ENCODE measurements around the gene RASIP1.

Gene RASIP1

GRCh38 chr19:48676487-48676886 is 63.9 kb downstream of the RASIP1 start:
- no peak overlapping the region for H3K4me3 ChIP-seq (ENCODE audit: low read depth, low read length)
- TF ChIP-seq, protein P1, sequence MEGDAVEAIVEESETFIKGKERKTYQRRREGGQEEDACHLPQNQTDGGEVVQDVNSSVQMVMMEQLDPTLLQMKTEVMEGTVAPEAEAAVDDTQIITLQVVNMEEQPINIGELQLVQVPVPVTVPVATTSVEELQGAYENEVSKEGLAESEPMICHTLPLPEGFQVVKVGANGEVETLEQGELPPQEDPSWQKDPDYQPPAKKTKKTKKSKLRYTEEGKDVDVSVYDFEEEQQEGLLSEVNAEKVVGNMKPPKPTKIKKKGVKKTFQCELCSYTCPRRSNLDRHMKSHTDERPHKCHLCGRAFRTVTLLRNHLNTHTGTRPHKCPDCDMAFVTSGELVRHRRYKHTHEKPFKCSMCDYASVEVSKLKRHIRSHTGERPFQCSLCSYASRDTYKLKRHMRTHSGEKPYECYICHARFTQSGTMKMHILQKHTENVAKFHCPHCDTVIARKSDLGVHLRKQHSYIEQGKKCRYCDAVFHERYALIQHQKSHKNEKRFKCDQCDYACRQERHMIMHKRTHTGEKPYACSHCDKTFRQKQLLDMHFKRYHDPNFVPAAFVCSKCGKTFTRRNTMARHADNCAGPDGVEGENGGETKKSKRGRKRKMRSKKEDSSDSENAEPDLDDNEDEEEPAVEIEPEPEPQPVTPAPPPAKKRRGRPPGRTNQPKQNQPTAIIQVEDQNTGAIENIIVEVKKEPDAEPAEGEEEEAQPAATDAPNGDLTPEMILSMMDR (IDR thresholded peaks at IDR 0.05; ENCODE audit: insufficient read depth, low read depth, low read length, missing control alignments), result no peak
- DNase-seq (ENCODE audit: low read depth), result no peak

GRCh38 chr19:48674921-48675824 is 65.2 kb downstream of the RASIP1 start:
- peak; percentile 82 for DNase-seq (ENCODE audit: low read depth)
- TF ChIP-seq, protein P1 (IDR thresholded peaks at IDR 0.05; ENCODE audit: insufficient read depth, low read depth, low read length, missing control alignments), result peak; percentile 89

GRCh38 chr19:48674216-48674809 is 66.1 kb downstream of the RASIP1 start:
- DNase-seq (ENCODE audit: low read depth), result no peak
- no peak overlapping the region for H3K4me3 ChIP-seq (ENCODE audit: low read depth, low read length)
- TF ChIP-seq, protein P1 (IDR thresholded peaks at IDR 0.05; ENCODE audit: insufficient read depth, low read depth, low read length, missing control alignments), result no peak

More at GRCh38 chr19:48674921-48675824, 65.2 kb downstream of the RASIP1 start:
- no peak overlapping the region for H3K4me3 ChIP-seq (ENCODE audit: low read depth, low read length)

DNA sequence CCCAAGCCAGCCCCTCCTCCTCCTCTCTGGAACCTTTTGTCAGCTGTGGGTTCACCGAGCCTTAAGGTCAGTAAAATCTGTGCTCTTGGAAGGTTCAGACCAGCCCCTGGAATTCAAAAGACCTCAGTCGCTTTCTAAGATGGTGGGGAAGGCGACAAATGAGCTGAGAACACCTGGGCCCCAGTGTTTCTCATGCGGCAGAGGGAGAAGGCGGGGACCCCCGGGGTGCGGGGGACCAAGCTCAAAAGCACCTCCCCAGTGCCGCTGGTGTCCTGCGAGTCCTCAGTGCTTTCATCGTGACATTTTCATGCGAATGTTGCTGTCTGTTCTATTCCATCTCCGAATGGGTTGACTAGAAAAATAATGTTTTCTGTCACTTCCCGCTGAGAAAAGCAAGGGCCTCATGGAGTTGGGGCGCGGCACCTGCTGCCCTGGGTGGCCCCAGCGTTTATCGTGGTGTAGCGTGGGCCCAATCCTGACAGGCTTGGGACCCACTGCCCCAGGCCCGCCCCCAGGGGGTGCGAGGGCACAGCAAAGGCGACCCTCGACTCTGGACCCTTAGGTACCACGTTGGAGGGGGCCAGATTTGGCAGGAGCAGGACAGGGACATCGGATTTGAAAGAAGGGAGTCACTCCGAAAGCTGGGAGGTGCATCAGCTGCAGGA is 66.8 kb downstream of the RASIP1 start:
- H3K4me3 ChIP-seq (ENCODE audit: low read depth, low read length), result no peak overlapping the region
- no peak for DNase-seq (ENCODE audit: low read depth)
- TF ChIP-seq, protein P1 (IDR thresholded peaks at IDR 0.05; ENCODE audit: insufficient read depth, low read depth, low read length, missing control alignments), result no peak

DNA sequence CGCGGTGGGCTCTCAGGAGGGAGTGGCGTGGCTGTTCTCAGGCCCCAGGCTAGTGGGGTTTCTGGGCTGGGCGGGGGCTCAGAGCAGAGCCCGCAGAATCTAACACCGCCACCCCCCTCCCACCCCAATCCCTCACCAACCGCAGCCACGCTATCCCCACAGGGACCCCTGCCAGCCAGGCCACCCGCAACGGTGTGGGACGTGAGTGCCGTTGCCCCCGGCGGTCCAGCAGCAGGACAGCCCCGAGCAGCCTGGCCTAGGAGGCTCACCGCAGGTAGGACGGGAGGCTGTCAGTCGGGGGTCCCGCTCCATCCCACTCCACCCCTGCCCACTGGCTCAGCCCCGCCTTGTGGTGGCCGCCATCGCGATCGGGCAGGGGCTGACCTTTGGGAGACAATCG is 67.4 kb downstream of the RASIP1 start, which contains the start of gene NTN5:
Gene NTN5, minus strand, starts transcription at position 24 of the 400 bp plus-strand sequence. CDS start 2,031 bp downstream, outside the sequence.
- H3K4me3 ChIP-seq (ENCODE audit: low read depth, low read length), result no peak within 1 kb of the TSS
- no peak for DNase-seq (ENCODE audit: low read depth)
- TF ChIP-seq, protein P1 (IDR thresholded peaks at IDR 0.05; ENCODE audit: insufficient read depth, low read depth, low read length, missing control alignments), result no peak

- TF ChIP-seq, protein P1 (IDR thresholded peaks at IDR 0.05; ENCODE audit: insufficient read depth, low read depth, low read length, missing control alignments), result no peak
- H3K4me3 ChIP-seq (ENCODE audit: low read depth, low read length), result no peak overlapping the region
- no peak for DNase-seq (ENCODE audit: low read depth)
These were observed 68.9 kb downstream of the RASIP1 start for GRCh38 chr19:48671446-48671995.

Measured in GM12865 (cell line).